CD4-positive, alpha-beta T cell treated with Interleukin-12 subunit alpha and Interleukin-12 subunit beta, for 1 hour (primary cell): ENCODE data around the gene MSX1.

Experiments
- DNase-seq: peaks from one replicate; pipeline ENCODE4 v3.0.0-alpha.2; 2020

MSX1 gene

GRCh38 chr4:4871242-4871572 lies 11.7 kb downstream of the MSX1 start:
- DNase-seq, result no peak

- DNase-seq, result no peak
Measured at GRCh38 chr4:4871573-4872313, 12.3 kb downstream of the MSX1 start.

- DNase-seq, result no peak
Measured at GRCh38 chr4:4872314-4872903, 12.9 kb downstream of the MSX1 start.

DNA sequence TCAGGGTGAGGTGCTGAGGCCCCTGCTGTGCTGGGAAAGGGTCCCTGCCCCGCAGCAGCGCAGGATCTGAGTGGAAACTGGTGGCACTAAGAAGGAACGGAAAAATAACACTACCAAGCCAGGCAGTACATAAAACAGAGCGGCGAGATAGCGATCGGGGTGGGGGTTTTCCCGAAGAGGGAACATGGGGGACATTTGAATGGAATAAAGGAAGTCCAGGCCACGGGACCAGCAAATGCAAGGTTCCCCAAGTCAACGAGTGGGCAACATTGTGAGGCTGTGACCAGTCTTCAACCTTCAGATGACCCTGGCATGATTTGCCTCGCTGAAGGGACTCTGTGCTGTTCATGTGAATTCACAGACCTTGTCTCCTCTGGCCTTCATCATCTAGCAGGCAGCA lies 13.7 kb downstream of the MSX1 start:
- no peak for DNase-seq

- DNase-seq, result no peak
Measured at GRCh38 chr4:4874254-4874653, 14.8 kb downstream of the MSX1 start.

GRCh38 chr4:4875147-4875546 lies 15.7 kb downstream of the MSX1 start:
- DNase-seq, result no peak

DNA sequence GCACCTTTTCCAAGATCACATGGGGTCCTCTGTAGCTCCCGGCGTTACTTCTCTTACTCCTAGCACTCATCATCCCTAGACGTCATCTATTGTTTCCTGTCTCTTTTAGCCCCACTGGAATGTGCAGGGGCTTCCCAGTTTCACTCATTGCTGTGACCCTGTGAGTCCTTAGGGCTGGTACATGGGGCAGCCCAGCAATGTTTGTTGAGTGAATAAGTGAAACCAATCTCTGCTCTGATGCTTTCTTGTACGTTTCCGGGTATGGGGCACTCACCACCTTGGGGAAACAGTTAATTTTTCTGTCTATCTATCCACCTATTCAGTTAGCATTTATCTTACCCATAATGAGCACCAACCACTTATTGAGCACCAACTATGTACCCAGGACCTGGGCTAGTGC lies 16.1 kb downstream of the MSX1 start:
- DNase-seq, result no peak

DNA sequence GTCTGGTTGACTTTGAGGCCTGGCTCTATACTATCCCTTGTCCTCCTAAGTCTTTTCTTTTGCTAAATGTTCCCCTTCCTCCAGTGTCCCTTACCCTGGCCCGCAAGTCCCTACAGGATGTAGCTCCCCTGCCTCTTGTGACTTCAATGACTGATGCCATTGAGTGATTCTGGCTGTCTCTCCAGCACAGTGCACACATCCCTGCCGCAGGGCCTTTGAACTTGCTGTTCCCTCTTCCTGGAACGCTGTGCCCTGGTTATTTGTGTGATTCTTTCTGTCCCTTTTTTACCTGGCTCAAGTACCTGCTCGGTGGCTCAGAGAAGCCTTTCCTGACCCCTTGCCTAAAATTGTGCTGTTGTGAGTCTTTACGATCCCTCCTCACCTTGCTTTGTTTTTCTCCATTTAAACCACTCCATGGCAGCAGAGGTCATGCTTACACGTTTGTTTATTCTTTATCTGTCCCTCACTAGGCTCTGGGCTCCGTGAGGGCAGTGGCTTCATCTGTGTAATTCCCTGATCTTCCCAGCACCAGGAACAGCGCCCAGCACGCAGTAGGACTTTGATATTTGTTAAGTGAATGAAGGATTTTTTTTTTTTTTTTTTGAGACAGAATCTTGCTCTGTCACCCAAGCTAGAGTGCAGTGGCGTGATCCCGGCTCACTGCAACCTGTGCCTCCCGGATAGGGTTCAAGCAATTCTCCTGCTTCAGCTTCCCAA lies 17.6 kb downstream of the MSX1 start:
- no peak for DNase-seq

GRCh38 chr4:4880492-4880891 lies 21.0 kb downstream of the MSX1 start:
- no peak for DNase-seq

GRCh38 chr4:4881432-4881831 lies 22.0 kb downstream of the MSX1 start:
- DNase-seq, result no peak

GRCh38 chr4:4884611-4885010 lies 25.1 kb downstream of the MSX1 start:
- DNase-seq, result no peak

DNA sequence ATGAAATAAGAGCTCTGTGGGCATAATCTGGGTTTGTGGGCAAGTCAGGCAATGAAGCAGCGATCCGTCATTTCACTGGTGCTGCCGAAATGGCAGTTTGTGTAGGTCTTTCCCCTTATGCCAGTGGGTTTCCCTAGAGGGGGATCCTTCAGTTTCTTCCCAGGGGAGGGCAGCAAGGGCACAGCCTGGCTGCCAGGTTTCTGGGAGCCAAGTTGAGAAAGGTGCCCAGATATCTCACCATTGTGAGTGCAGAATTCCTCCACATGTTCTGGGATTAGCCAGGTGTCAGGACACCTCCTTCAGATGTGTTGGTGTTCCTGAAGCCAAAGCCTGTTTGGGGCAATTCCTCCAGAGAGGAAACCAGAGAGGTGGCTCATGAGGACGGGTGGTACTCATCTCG lies 28.0 kb downstream of the MSX1 start:
- no peak for DNase-seq

GRCh38 chr4:4888695-4889094 lies 29.2 kb downstream of the MSX1 start:
- DNase-seq, result no peak

DNA sequence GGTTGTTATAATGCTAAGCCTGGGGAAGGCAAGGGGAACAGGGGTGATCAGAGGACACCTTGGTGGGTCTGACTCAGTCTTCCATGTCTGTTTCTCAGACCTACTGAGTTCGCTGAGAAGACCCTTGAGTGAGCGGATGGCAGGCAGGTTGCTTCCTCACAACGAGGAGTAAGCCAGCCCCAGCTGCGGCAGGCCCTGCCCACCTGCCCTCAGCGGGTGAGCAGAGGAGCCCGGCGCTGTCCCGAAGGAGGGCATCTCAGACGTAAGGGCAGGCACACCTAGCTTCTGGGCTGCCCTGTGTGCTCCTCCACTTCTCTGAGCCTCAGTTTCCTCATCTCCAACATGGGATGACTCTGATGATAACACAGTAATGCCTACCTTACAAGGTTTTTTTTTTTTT lies 30.3 kb downstream of the MSX1 start:
- no peak for DNase-seq

GRCh38 chr4:4890574-4891255 lies 31.2 kb downstream of the MSX1 start:
- DNase-seq, result no peak

- DNase-seq, result no peak
Measured at GRCh38 chr4:4893721-4894120, 34.3 kb downstream of the MSX1 start.

DNA sequence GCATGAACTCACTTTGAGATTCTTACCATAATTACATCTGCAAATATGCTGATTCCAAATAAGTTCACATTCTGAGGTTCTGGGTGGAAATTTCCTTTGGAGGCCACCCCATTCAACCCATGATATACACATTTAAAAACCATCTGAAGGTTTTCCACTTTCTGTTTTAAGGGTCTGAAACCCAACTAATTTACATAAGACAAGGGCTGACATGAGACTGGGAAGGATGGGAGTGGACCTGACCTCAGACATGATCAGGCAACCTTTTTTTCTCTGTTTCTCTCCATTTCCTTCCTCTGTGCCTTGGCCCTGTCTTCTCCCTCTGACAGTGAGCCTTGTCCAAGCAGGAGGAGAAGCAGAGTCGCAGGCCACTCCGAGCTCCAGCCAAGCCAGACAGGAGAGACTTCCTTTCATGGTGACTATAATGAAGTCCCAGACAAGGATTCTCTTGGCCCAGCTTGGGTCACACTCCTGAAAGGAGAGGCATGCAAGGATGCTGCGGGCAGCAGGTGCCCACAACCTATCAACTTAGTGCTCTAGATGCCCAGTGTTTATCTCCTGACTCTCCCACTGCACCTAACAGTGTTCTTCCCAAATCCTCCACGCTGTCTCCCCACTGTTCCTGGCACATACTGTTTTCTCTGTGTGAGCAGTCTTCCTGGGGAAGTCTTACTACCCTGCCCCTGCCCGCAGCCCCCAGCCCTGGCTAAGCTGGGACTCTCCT lies 39.9 kb downstream of the MSX1 start:
- no peak for DNase-seq

GRCh38 chr4:4901877-4902276 lies 42.4 kb downstream of the MSX1 start:
- DNase-seq, result no peak

GRCh38 chr4:4912155-4912554 lies 52.7 kb downstream of the MSX1 start:
- DNase-seq, result no peak

DNA sequence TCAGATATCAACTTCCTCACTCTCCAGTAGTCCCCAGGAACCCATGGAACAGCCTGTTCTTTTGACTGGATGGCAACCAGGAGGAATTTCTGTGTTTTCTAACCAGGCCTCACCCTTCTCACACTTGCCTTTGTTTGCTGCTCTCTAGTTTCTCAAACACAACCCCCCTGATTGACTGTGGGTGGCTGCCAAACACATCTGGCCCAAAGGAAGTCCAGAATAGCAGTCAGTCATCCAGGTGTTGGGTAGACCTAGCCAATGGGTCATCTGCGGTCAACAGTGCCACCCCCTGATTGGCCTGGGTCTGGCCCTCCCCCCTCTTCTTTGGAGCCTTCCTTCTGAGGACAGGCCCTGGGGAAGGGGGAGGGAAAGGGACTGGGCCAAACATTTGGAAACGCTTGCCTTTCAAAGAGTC lies 53.7 kb downstream of the MSX1 start:
- no peak for DNase-seq
